CD14-positive monocyte (primary cell): ENCODE measurements around the gene ASIC2. TPM values are rescaled to one million over a fixed set of nuclear protein-coding genes. Genes with fewer than 3 reads are reported as not detected.

Experiments
- DNase-seq, 3 donors: peaks; one replicate each; pipeline ENCODE4 v3.0.0-alpha.2; 2011 to 2022
- H2AFZ ChIP-seq: 2 replicates; pipeline ENCODE4 v1.6.0; 2012; ENCODE audit warnings: mild to moderate bottlenecking, low read depth, low read length, inconsistent platforms; ENCODE audit not compliant: insufficient read depth, poor library complexity, severe bottlenecking
- H3K27ac ChIP-seq, 2 donors: 1 replicate in 1 of 2; 2 replicates in 1 of 2; pipeline ENCODE4 v1.5.1; 2012 to 2013; ENCODE audit warnings: low read length in 2 of 2, control low read depth in 1 of 2, inconsistent platforms in 1 of 2, low read depth in 1 of 2, mild to moderate bottlenecking in 1 of 2
- H3K27me3 ChIP-seq, 2 donors: one replicate each; pipeline versions ENCODE4 v1.6.0 to v1.6.1; 2011 to 2013; ENCODE audit warnings: low read length in 2 of 2; ENCODE audit not compliant: control insufficient read depth in 2 of 2, insufficient read depth in 2 of 2
- H3K36me3 ChIP-seq, 2 donors: replicated peaks in 1 of 2; 1 replicate in 1 of 2; 2 replicates in 1 of 2; pipeline versions ENCODE4 v1.5.1 to v1.6.1; 2012 to 2013; ENCODE audit warnings: low read length in 2 of 2, control low read depth in 1 of 2, inconsistent platforms in 1 of 2, mild to moderate bottlenecking in 1 of 2; ENCODE audit not compliant: insufficient read depth in 2 of 2, control insufficient read depth in 1 of 2
- H3K4me1 ChIP-seq, 2 donors: 1 replicate in 1 of 2; 2 replicates in 1 of 2; pipeline versions ENCODE4 v1.5.1 to v1.6.1; 2012 to 2013; ENCODE audit warnings: low read length in 2 of 2, control low read depth in 1 of 2, inconsistent platforms in 1 of 2, mild to moderate bottlenecking in 1 of 2, moderate library complexity in 1 of 2; ENCODE audit not compliant: insufficient read depth in 2 of 2, control insufficient read depth in 1 of 2
- H3K4me2 ChIP-seq: replicated peaks from 2 replicates; pipeline ENCODE3; 2012; ENCODE audit warnings: low read length, moderate library complexity, mild to moderate bottlenecking; ENCODE audit not compliant: poor library complexity, severe bottlenecking; ENCODE audit errors: extremely low read depth
- H3K4me3 ChIP-seq, 3 experiments: fragments of 200-600 bp in 1 of 3; sonication (generic) in 1 of 3; replicated peaks in 1 of 3; 1 replicate in 2 of 3; 2 replicates in 1 of 3; pipeline ENCODE4 v1.5.1; 2011 to 2013; ENCODE audit warnings: low read length in 3 of 3, mild to moderate bottlenecking in 3 of 3, control low read depth in 2 of 3, low read depth in 2 of 3, inconsistent platforms in 1 of 3, moderate library complexity in 1 of 3
- H3K79me2 ChIP-seq: 2 replicates; pipeline ENCODE4 v1.6.0; 2012; ENCODE audit warnings: mild to moderate bottlenecking, control low read depth, inconsistent platforms, low read length, moderate library complexity; ENCODE audit not compliant: insufficient read depth
- H3K9ac ChIP-seq: 2 replicates; pipeline ENCODE4 v1.6.0; 2017; ENCODE audit warnings: low read length, mild to moderate bottlenecking; ENCODE audit not compliant: insufficient read depth, poor library complexity, severe bottlenecking
- H3K9me3 ChIP-seq, 2 donors: replicated peaks in 1 of 2; 1 replicate in 1 of 2; 2 replicates in 1 of 2; pipeline versions ENCODE4 v1.5.1 to v1.6.1; 2012 to 2013; ENCODE audit warnings: low read length in 2 of 2, control low read depth in 1 of 2; ENCODE audit not compliant: control insufficient read depth in 1 of 2, insufficient read depth in 1 of 2
- H4K20me1 ChIP-seq: 2 replicates; pipeline ENCODE4 v1.6.0; 2012; ENCODE audit warnings: mild to moderate bottlenecking, low read length, control low read depth, moderate library complexity; ENCODE audit not compliant: insufficient read depth
- H3K27ac Mint-ChIP-seq, 7 donors: one replicate each; pipeline ENCODE4 v1.8.0; 2020; ENCODE audit warnings: mild to moderate bottlenecking in 7 of 7, mixed read lengths in 7 of 7, moderate library complexity in 6 of 7, inconsistent platforms in 2 of 7
- H3K27me3 Mint-ChIP-seq, 3 donors: one replicate each; pipeline ENCODE4 v1.8.0; 2021 to 2022; ENCODE audit warnings: low read depth in 3 of 3, mild to moderate bottlenecking in 3 of 3, mixed read lengths in 3 of 3, moderate library complexity in 3 of 3, inconsistent platforms in 1 of 3
- H3K36me3 Mint-ChIP-seq, 2 donors: one replicate each; pipeline ENCODE4 v1.8.0; 2020; ENCODE audit warnings: mixed read lengths in 2 of 2, inconsistent platforms in 1 of 2, mild to moderate bottlenecking in 1 of 2
- H3K4me1 Mint-ChIP-seq: one replicate; pipeline ENCODE4 v1.8.0; 2020; ENCODE audit warnings: mild to moderate bottlenecking, mixed read lengths
- H3K4me3 Mint-ChIP-seq, 2 donors: one replicate each; pipeline ENCODE4 v1.8.0; 2020; ENCODE audit warnings: mild to moderate bottlenecking in 2 of 2, mixed read lengths in 2 of 2, moderate library complexity in 1 of 2
- H3K9me3 Mint-ChIP-seq, 7 donors: one replicate each; pipeline ENCODE4 v1.8.0; 2020 to 2022; ENCODE audit warnings: mixed read lengths in 7 of 7, mild to moderate bottlenecking in 6 of 7, moderate library complexity in 6 of 7, inconsistent platforms in 2 of 7
- WGBS: methylation state at CpG from one replicate; pipeline ENCODE4 v1.1.5; 2013; ENCODE audit warnings: missing lambda C conversion rate; ENCODE audit not compliant: insufficient coverage; 5-methylcytosine and 5-hydroxymethylcytosine counted together
- intact Hi-C, 2 donors: fragments of 100-400 bp; cut with micrococcal nuclease; formaldehyde crosslinking; loops; one replicate each; pipeline versions ENCODE4 v1.15.0 to v1.15.1; 2023
- polyA plus RNA-seq, 3 donors: library from polyadenylated mRNA; depleted of rRNA in 1 of 3; unstranded in 2 of 3; stranded (reverse) in 1 of 3; fragments of 300-500 nt in 2 of 3; fragments of >200 nt in 1 of 3; fragmentation: Illumina TruSeq in 2 of 3; gene quantifications; 1 replicate in 2 of 3; 2 replicates in 1 of 3; pipeline ENCODE4 v1.2.3, GENCODE V29; 2012 to 2021
- TF ChIP-seq, protein P1 (sequence below): fragments of 200-600 bp; IDR thresholded peaks from one replicate; pipeline ENCODE4 v1.8.0; 2022; ENCODE audit warnings: antibody characterized with exemption, mild to moderate bottlenecking

The ASIC2 gene
- polyA plus RNA-seq, 3 donors, result not detected

DNA sequence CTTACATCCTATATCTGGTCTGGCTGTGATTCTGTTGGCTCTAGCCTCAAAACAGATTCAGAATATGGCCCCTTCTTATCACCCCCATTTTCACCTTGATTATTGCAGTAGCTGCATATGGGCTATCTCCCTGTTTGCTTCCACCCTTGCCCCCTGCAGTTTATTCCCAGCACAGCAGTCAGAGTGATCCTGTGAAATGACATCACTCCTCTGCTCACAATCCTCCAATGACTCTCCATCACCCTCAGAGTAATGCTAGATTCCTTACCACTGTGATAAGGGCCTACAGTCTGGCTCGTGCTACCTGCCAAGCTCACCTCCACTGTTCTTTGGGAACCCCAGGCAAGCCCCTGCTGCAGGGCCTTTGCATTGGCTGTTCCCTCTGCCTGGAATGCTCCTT, 92.5 kb downstream of the ASIC2 start:
- H3K9me3 Mint-ChIP-seq, result no peaks in the 10 kb centered on the region

DNA sequence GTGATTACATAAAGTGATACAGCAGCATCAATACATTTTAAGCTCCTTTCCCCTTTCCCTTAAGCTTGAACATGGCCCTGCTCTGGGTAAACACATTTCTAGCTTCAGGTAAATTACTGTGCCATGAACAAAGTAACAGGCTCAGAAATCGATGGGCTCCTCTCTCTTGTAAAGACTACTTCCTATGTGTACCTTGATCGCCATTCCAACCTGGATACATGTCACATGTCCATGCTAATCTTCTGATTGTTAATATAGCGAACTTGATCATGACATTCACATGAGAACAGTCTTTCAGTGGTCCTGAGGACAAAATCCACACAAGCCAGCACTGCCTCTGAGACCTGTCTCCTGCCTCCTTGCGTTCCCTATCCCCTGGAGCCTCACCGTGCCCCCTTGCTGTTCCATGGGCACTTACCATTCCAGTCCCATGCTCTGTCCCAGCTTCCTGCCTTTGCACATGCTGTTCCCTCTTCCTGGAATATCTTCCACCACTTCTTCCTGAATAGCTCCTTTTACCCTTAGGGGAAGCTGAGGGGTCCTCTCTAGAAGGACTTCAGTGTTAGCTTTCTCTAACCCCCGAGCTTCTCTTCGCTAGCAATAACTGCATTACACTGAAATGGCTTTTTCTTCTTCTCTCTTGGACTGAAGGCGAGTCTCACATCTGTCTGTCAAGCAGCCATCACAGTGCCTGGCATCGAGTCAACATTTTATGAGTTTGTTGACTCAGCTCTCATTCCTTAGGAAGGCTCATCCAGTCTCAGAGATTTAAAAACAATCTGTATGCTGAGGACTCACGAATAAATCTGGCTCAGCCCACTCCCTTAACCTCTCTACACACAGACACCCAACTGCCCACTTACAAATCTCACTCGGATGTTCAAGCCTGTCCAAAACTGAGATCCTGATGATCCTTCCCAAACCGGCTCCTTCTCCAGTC, 93.3 kb downstream of the ASIC2 start:
- H3K36me3 ChIP-seq, result no peaks in the 10 kb centered on the region
- no peak overlapping the region for H3K9ac ChIP-seq
- 84% methylated on average over 12 of the region's 12 CpGs for WGBS
- no peak overlapping the region for H3K27ac ChIP-seq
- no peaks in the 10 kb centered on the region for H4K20me1 ChIP-seq
- no peaks in the 10 kb centered on the region for H3K9me3 ChIP-seq
- Mint-ChIP-seq H3K27ac (no peak overlapping the region), H3K36me3 (no peaks in the 10 kb centered on the region), H3K4me1 (no peaks in the 10 kb centered on the region), H3K27me3 (peaks cover 2 to 6% (median 4%) of the 10 kb centered on the region in 3 donors), H3K9me3 (no peaks in the 10 kb centered on the region), H3K4me3 (no peak overlapping the region)
- H2AFZ ChIP-seq, result no peak overlapping the region
- no peak overlapping the region for H3K4me2 ChIP-seq
- TF ChIP-seq, protein P1, sequence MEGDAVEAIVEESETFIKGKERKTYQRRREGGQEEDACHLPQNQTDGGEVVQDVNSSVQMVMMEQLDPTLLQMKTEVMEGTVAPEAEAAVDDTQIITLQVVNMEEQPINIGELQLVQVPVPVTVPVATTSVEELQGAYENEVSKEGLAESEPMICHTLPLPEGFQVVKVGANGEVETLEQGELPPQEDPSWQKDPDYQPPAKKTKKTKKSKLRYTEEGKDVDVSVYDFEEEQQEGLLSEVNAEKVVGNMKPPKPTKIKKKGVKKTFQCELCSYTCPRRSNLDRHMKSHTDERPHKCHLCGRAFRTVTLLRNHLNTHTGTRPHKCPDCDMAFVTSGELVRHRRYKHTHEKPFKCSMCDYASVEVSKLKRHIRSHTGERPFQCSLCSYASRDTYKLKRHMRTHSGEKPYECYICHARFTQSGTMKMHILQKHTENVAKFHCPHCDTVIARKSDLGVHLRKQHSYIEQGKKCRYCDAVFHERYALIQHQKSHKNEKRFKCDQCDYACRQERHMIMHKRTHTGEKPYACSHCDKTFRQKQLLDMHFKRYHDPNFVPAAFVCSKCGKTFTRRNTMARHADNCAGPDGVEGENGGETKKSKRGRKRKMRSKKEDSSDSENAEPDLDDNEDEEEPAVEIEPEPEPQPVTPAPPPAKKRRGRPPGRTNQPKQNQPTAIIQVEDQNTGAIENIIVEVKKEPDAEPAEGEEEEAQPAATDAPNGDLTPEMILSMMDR, result no peak
- H3K4me1 ChIP-seq, result no peaks in the 10 kb centered on the region
- H3K27me3 ChIP-seq, result no peaks in the 10 kb centered on the region
- no peak for DNase-seq
- intact Hi-C loops, result no loop called here
- no peak overlapping the region for H3K4me3 ChIP-seq
- H3K79me2 ChIP-seq, result no peaks in the 10 kb centered on the region

More for the DNA sequence above, 92.5 kb downstream of the ASIC2 start:
- no peak overlapping the region for H2AFZ ChIP-seq
- H3K79me2 ChIP-seq, result no peaks in the 10 kb centered on the region
- Mint-ChIP-seq H3K4me3 (no peak overlapping the region), H3K4me1 (no peaks in the 10 kb centered on the region), H3K27ac (no peak overlapping the region), H3K36me3 (no peaks in the 10 kb centered on the region), H3K27me3 (peaks cover 2 to 6% (median 4%) of the 10 kb centered on the region in 3 donors)
- H3K4me2 ChIP-seq, result no peak overlapping the region
- H4K20me1 ChIP-seq, result no peaks in the 10 kb centered on the region
- no peak overlapping the region for H3K4me3 ChIP-seq
- WGBS, result 33% methylated on average over 1 of the region's 1 CpG
- H3K27ac ChIP-seq, result no peak overlapping the region
- intact Hi-C loops, result no loop called here
- TF ChIP-seq, protein P1, result no peak
- no peak for DNase-seq
- no peaks in the 10 kb centered on the region for H3K4me1 ChIP-seq
- H3K36me3 ChIP-seq, result no peaks in the 10 kb centered on the region
- no peaks in the 10 kb centered on the region for H3K27me3 ChIP-seq
- H3K9ac ChIP-seq, result no peak overlapping the region
- H3K9me3 ChIP-seq, result no peaks in the 10 kb centered on the region
